Esophagus (tissue), 2 donors: Measurements from ENCODE around the gene OST4. TPM values are rescaled to one million over a fixed set of nuclear protein-coding genes. Genes with fewer than 3 reads are reported as not detected.

ENCODE experiments used
- H3K27ac ChIP-seq, 2 donors: one replicate each; pipeline ENCODE4 v1.5.1; 2013; ENCODE audit warnings: low read depth in 2 of 2, mild to moderate bottlenecking in 2 of 2, inconsistent platforms in 1 of 2, low read length in 1 of 2, moderate library complexity in 1 of 2
- H3K27me3 ChIP-seq, 2 donors: one replicate each; pipeline ENCODE4 v1.6.1; 2013; ENCODE audit warnings: low read length in 2 of 2, control low read depth in 1 of 2, mild to moderate bottlenecking in 1 of 2; ENCODE audit not compliant: insufficient read depth in 2 of 2, control insufficient read depth in 1 of 2
- H3K36me3 ChIP-seq, 2 donors: one replicate each; pipeline ENCODE4 v1.6.1; 2013; ENCODE audit warnings: low read length in 1 of 2; ENCODE audit not compliant: control insufficient read depth in 2 of 2, insufficient read depth in 2 of 2
- H3K4me1 ChIP-seq, 2 donors: one replicate each; pipeline ENCODE4 v1.6.1; 2013; ENCODE audit warnings: low read length in 1 of 2; ENCODE audit not compliant: control insufficient read depth in 2 of 2, insufficient read depth in 2 of 2
- H3K4me3 ChIP-seq, 2 donors: one replicate each; pipeline ENCODE4 v1.5.1; 2013; ENCODE audit warnings: low read length in 2 of 2, mild to moderate bottlenecking in 2 of 2, low read depth in 1 of 2, moderate library complexity in 1 of 2
- H3K9me3 ChIP-seq, 2 donors: one replicate each; pipeline ENCODE4 v1.6.1; 2013; ENCODE audit warnings: mild to moderate bottlenecking in 2 of 2, low read depth in 1 of 2, low read length in 1 of 2, moderate library complexity in 1 of 2; ENCODE audit not compliant: control insufficient read depth in 2 of 2, insufficient read depth in 1 of 2
- WGBS, 2 donors: extraction: QIAGEN DNeasy Blood & Tissue Kit; methylation state at CpG; one replicate each; pipeline ENCODE4 v1.1.7; 2013; 5-methylcytosine and 5-hydroxymethylcytosine counted together
- polyA plus RNA-seq, 2 donors: library from polyadenylated mRNA; stranded (reverse); fragments of 200-250 nt; gene quantifications; one replicate each; pipeline ENCODE4 v1.2.3, GENCODE V29; 2013
- donor health status: healthy with polysubstance abuse.
- donor health status: Bipolar disorder and iron deficiency.

Gene OST4
- polyA plus RNA-seq, 2 donors = 203 to 358 TPM

DNA sequence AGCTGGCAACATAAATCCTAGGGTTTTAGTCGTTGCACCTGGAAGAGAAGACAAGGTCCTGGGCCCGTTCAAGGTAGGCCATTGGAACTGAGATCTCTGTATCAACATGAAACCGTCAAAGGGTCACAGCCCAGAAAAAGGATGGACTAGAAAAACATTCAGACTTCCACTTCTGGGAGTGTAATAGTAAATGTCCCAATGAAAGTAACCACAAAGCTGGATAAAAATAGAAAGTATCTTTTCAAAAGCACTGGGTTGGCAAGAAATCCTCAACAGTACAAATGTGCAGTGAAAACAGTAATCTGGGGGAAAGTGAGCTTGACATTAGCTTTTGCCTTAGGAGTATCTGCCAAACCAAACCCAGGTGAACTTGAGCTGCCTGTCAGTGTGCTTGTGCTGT, 34.5 kb upstream of the OST4 start:
- H3K4me3 ChIP-seq = no peak overlapping the region
- no peaks in the 10 kb centered on the region for H3K27me3 ChIP-seq
- no peak overlapping the region for H3K27ac ChIP-seq
- H3K9me3 ChIP-seq = no peaks in the 10 kb centered on the region
- 61 to 67% methylated on average over 3 of the region's 3 CpGs for WGBS, 2 donors
- no peaks in the 10 kb centered on the region for H3K36me3 ChIP-seq
- H3K4me1 ChIP-seq = no peaks in the 10 kb centered on the region

DNA sequence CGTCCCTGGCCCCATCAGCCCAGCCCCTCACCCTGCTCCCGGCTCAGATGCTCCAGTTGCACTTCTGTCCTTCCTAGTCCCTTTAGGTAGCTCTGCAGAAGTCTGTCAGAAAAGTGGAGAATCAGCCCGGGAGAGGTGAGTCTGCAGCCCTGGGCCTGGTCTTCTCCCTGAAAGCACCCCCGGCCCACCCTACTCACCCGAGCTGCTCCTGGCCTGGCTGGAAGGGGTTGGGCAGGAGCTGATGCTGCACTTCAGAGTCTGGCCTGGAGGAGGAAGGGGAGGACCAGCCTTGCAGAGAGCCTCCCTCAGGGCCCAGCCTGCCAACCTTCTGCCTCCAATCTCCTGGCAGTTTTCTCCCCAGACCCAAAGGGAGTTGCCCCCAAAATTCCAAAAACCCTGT, 30.9 kb upstream of the OST4 start:
- WGBS, 2 donors = 77 to 84% methylated on average over 5 of the region's 5 CpGs
- Histone ChIP-seq H3K27me3 (no peaks in the 10 kb centered on the region), H3K36me3 (peaks cover 0 to 2% of the 10 kb centered on the region in 2 donors)

DNA sequence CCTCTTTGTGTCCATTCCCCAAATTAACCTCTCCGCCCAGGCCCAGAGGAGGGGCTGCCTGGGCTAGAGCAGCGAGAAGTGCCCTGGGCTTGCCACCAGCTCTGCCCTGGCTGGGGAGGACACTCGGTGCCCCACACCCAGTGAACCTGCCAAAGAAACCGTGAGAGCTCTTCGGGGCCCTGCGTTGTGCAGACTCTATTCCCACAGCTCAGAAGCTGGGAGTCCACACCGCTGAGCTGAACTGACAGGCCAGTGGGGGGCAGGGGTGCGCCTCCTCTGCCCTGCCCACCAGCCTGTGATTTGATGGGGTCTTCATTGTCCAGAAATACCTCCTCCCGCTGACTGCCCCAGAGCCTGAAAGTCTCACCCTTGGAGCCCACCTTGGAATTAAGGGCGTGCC, 28.6 kb upstream of the OST4 start:
- 84 to 85% methylated on average over 10 of the region's 10 CpGs for WGBS, 2 donors
- H3K27ac ChIP-seq = no peak overlapping the region
- no peaks in the 10 kb centered on the region for H3K9me3 ChIP-seq
- H3K36me3 ChIP-seq = peaks cover 0 to 2% of the 10 kb centered on the region in 2 donors
- H3K27me3 ChIP-seq = no peaks in the 10 kb centered on the region
- peaks cover 0 to 10% of the 10 kb centered on the region in 2 donors for H3K4me1 ChIP-seq
- no peak overlapping the region for H3K4me3 ChIP-seq

More for the DNA sequence above, 30.9 kb upstream of the OST4 start:
- Histone ChIP-seq H3K4me1 (no peaks in the 10 kb centered on the region), H3K4me3 (no peak overlapping the region), H3K27ac (no peak overlapping the region), H3K9me3 (no peaks in the 10 kb centered on the region)

DNA sequence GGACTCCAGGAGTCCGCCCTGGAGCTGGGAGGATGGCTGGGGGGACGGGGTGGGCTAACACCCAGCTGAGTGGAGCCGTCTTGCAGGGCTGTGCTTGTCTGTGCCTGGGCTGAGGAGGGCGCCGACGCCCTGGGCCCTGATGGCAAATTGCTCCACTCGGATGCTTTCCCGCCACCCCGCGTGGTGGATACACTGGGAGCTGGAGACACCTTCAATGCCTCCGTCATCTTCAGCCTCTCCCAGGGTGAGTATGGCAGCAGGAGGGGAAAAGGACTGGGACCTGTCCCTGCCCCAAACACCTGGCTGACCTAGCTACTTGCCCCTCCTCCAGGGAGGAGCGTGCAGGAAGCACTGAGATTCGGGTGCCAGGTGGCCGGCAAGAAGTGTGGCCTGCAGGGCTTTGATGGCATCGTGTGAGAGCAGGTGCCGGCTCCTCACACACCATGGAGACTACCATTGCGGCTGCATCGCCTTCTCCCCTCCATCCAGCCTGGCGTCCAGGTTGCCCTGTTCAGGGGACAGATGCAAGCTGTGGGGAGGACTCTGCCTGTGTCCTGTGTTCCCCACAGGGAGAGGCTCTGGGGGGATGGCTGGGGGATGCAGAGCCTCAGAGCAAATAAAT, 28.0 kb upstream of the OST4 start:
- H3K27me3 ChIP-seq = no peaks in the 10 kb centered on the region
- peaks cover 0 to 10% of the 10 kb centered on the region in 2 donors for H3K4me1 ChIP-seq
- no peak overlapping the region for H3K4me3 ChIP-seq
- WGBS, 2 donors = 90 to 95% methylated on average over 19 of the region's 19 CpGs
- no peak overlapping the region for H3K27ac ChIP-seq
- no peaks in the 10 kb centered on the region for H3K9me3 ChIP-seq
- peaks cover 0 to 2% of the 10 kb centered on the region in 2 donors for H3K36me3 ChIP-seq

DNA sequence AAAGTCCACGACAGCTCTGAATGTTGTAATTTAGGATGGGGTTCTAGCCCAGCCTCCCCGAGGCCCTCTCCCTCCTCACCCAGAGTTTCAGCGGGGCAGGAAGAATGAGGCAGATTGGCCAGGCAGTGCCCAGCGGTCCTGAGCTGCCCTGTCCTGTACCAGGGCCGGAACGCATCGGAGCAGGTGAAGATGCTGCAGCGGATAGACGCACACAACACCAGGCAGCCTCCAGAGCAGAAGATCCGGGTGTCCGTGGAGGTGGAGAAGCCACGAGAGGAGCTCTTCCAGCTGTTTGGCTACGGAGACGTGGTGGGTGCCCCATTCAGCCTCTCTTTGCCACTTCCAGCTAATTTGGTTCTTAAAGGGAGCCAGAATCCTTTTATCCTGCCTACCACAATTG, 25.9 kb upstream of the OST4 start:
- H3K27me3 ChIP-seq = no peaks in the 10 kb centered on the region
- H3K27ac ChIP-seq = no peak overlapping the region
- H3K4me1 ChIP-seq = peaks cover 0 to 10% of the 10 kb centered on the region in 2 donors
- H3K4me3 ChIP-seq = no peak overlapping the region
- H3K36me3 ChIP-seq = peaks cover 0 to 3% of the 10 kb centered on the region in 2 donors
- H3K9me3 ChIP-seq = no peaks in the 10 kb centered on the region
- WGBS, 2 donors = 90 to 92% methylated on average over 14 of the region's 14 CpGs

DNA sequence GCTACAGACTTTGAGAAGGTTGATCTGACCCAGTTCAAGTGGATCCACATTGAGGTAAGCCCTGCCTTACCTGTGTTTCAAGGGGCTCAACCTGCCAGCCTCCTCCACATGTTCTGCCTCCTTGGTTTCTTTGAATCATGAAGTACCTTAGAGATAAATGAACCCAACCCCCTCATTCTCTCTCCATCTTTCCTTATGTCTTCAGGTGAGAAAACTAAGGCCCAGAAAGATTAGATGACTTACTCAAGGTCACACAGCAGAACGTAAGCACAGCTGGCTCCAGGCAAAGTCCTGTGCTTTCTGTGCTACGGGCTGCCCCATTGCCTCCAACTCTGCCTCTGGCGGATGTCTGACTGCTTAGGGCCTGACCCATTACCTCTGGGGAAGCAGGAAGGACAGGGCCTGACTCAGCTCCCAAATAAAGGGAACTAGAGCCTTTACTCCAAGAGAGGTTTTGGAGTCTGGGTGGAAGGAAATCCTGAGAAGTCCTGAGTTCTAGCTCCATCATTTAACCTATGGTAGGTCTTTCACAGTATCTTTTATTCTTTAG, 25.4 kb upstream of the OST4 start:
- peaks cover 0 to 4% of the 10 kb centered on the region in 2 donors for H3K36me3 ChIP-seq
- no peak overlapping the region for H3K27ac ChIP-seq
- no peaks in the 10 kb centered on the region for H3K9me3 ChIP-seq
- peaks cover 0 to 10% of the 10 kb centered on the region in 2 donors for H3K4me1 ChIP-seq
- H3K4me3 ChIP-seq = no peak overlapping the region
- WGBS, 2 donors = 63 to 77% methylated on average over 3 of the region's 3 CpGs
- no peaks in the 10 kb centered on the region for H3K27me3 ChIP-seq

DNA sequence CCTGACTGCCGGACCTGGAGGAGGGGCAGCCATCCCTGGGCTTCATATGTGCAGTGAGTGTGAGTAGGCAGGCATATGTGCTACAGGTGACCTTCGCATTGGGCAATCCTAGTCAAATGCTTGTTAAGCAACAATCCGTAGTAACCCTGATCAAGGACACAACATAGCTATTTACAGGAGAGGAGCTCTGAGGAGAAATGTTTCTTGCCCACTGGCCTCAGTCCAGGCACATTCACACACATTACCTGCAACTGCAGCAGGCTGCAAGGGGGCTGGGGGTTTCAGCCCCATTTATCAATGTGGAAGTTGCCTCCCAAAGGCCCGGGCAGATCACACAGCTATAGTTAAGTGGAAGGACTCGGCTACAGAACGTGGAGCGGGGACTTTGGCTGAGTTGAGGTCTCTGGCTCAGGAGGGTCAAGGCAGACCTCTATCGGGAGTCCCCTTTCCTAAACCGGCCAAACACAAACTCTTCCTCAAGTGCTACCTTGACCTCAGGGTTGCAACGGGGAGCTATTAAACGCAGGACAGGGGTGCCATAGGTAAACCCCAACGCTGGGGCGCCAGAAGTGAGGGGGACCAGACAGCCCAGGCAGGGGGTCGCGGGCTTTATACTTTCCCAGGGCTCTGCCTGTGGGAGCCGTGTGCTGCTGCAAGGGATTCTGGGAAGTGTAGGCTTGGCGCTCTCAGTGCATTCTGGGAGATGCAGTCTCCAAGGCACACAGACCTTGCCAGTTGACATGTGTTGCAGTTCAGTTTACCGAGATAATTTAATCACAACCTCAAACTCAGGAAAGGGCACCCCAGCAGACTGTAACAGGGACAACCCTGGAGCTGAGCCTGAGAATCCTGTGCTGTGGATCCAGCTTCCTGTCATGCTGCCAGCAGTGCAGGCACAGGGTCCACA, 24.5 kb upstream of the OST4 start:
- H3K9me3 ChIP-seq = no peaks in the 10 kb centered on the region
- peaks cover 0 to 4% of the 10 kb centered on the region in 2 donors for H3K36me3 ChIP-seq
- no peak overlapping the region for H3K27ac ChIP-seq
- H3K4me1 ChIP-seq = peaks cover 0 to 10% of the 10 kb centered on the region in 2 donors
- no peaks in the 10 kb centered on the region for H3K27me3 ChIP-seq
- WGBS, 2 donors = 32% methylated on average over 18 of the region's 18 CpGs
- H3K4me3 ChIP-seq = peak overlapping the region; percentile 33 to 36

DNA sequence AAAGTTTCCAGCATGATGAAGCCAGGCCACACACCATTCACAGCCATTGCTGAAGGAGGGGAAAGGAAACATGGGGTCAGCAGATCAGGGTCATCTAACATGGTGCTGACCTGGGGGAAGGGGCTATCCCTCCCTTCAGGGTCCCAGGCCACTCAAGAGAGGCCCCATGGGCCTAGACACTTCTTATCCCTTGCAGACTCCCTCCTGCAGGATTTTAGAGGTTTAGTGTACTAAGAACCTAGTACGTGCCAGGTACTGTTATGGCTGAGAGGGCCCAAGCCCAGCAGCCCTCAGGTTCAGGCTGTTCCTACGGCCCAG, 23.9 kb upstream of the OST4 start:
- Histone ChIP-seq H3K4me1 (peaks cover 0 to 10% of the 10 kb centered on the region in 2 donors), H3K9me3 (no peaks in the 10 kb centered on the region), H3K27me3 (no peaks in the 10 kb centered on the region), H3K27ac (no peak overlapping the region), H3K36me3 (peaks cover 0 to 4% of the 10 kb centered on the region in 2 donors), H3K4me3 (no peak overlapping the region)
- 89 to 95% methylated on average over 2 of the region's 2 CpGs for WGBS, 2 donors

DNA sequence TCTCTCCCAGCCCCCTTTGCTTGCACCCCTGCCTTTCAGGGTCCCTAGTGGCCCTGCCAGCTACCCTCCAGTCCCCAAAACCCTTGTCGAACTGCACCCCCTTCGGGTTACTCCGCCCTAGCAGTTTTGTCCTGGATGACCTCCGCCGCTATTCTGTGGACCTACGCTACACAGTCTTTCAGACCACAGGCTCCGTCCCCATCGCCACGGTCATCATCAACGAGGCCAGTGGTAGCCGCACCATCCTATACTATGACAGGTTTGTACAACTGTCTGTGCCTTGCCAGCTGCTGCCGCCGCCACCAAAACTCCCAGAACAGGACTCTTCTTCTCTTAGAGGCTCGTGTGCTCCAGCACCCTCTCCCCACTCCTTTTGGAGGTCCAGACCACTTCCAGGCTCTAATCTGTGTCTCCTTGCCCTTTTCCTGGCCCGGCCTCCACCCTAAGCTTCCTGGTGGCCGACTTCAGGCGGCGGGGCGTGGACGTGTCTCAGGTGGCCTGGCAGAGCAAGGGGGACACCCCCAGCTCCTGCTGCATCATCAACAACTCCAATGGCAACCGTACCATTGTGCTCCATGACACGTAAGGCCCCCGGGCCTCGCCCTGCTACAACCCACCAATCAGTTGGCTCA, 23.0 kb upstream of the OST4 start:
- H3K36me3 ChIP-seq = peaks cover 0 to 2% of the 10 kb centered on the region in 2 donors
- WGBS, 2 donors = 92 to 94% methylated on average over 24 of the region's 24 CpGs

More for the DNA sequence above, 23.0 kb upstream of the OST4 start:
- H3K4me1 ChIP-seq = peaks cover 0 to 10% of the 10 kb centered on the region in 2 donors
- no peak overlapping the region for H3K27ac ChIP-seq
- H3K27me3 ChIP-seq = no peaks in the 10 kb centered on the region
- no peak overlapping the region for H3K4me3 ChIP-seq
- no peaks in the 10 kb centered on the region for H3K9me3 ChIP-seq
